HepG2 (cell line): ENCODE data around the gene C17orf75. TPM values are rescaled to one million over a fixed set of nuclear protein-coding genes. Genes with fewer than 3 reads are reported as not detected.

Experiments
- ATAC-seq: fragments of 200-7000 bp; cut with Tn5 transposase; 3 replicates; pipeline ENCODE4 v1.9.1; 2020; ENCODE audit warnings: mild to moderate bottlenecking, moderate library complexity
- BruUV-seq: library from RNA; stranded (reverse); fragments of 400-500 nt; replicated peaks from 2 replicates; lab custom pipeline; 2021; lab: Mats Ljungman, UMichigan
- CTCF ChIA-PET: fragments of 300-600 bp; formaldehyde crosslinking; extraction: SDS; loops from one replicate; lab custom pipeline; 2021; ENCODE audit warnings: low total read pairs, inconsistent platforms, low intra/inter-chr PET ratio; lab: Yijun Ruan, JAX
- POLR2A ChIA-PET: fragments of 350-600 bp; sonication (Branson Sonifier 250); formaldehyde crosslinking; loops from one replicate; lab custom pipeline; 2020; ENCODE audit warnings: antibody characterized with exemption, inconsistent platforms; lab: Yijun Ruan, JAX
- DNase-seq: peaks from one replicate; pipeline ENCODE4 v3.0.0-alpha.2; 2015; ENCODE audit warnings: low spot score
- FAIRE-seq: peaks from 3 replicates; lab custom pipeline; 2011; peaks lifted over from hg19 to GRCh38; lab: Jason Lieb, UNC
- H2AFZ ChIP-seq: one replicate; pipeline ENCODE4 v1.6.1; 2011; ENCODE audit warnings: low read length, inconsistent platforms
- H3K27ac ChIP-seq: fragments of 300-600 bp; 3 replicates; pipeline ENCODE4 v1.8.0; 2011; ENCODE audit warnings: mixed run types, mild to moderate bottlenecking, mixed read lengths, low read length, inconsistent platforms; ENCODE audit not compliant: insufficient read depth; ENCODE audit errors: extremely low read length
- H3K27me3 ChIP-seq, 2 experiments: fragments of 200-600 bp in 1 of 2; 2 replicates in 1 of 2; 3 replicates in 1 of 2; pipeline versions ENCODE4 v1.6.0 to v1.8.0; 2011; ENCODE audit warnings: low read length in 2 of 2, mild to moderate bottlenecking in 2 of 2, moderate library complexity in 2 of 2, inconsistent platforms in 1 of 2; ENCODE audit not compliant: insufficient read depth in 2 of 2, control insufficient read depth in 1 of 2
- H3K36me3 ChIP-seq, 2 experiments: fragments of 200-600 bp in 1 of 2; replicated peaks in 1 of 2; 2 replicates in 1 of 2; 3 replicates in 1 of 2; pipeline versions ENCODE4 v1.5.1 to v1.8.0; 2011; ENCODE audit warnings: low read length in 2 of 2, inconsistent platforms in 1 of 2; ENCODE audit not compliant: insufficient read depth in 2 of 2, control insufficient read depth in 1 of 2
- H3K4me1 ChIP-seq: 2 replicates; pipeline ENCODE4 v1.5.1; 2012; ENCODE audit warnings: low read length, inconsistent platforms; ENCODE audit not compliant: insufficient read depth
- H3K4me2 ChIP-seq: 2 replicates; pipeline ENCODE4 v1.6.0; 2011; ENCODE audit warnings: low read depth, low read length, inconsistent platforms
- H3K4me3 ChIP-seq, 3 experiments: fragments of 200-600 bp in 1 of 3; sonication (generic), shearing (Covaris generic) in 1 of 3; replicated peaks in 1 of 3; 2 replicates each; pipeline ENCODE4 v1.5.1; 2011 to 2016; ENCODE audit warnings: low read length in 3 of 3, inconsistent platforms in 2 of 3, low read depth in 2 of 3, mild to moderate bottlenecking in 2 of 3, control low read depth in 1 of 3, mixed read lengths in 1 of 3; ENCODE audit not compliant: insufficient read depth in 1 of 3
- H3K79me2 ChIP-seq: one replicate; pipeline ENCODE4 v1.6.1; 2011; ENCODE audit warnings: low read length, inconsistent platforms; ENCODE audit not compliant: insufficient read depth
- H3K9ac ChIP-seq: 2 replicates; pipeline ENCODE4 v1.6.0; 2011; ENCODE audit warnings: mild to moderate bottlenecking, low read depth, low read length, inconsistent platforms; ENCODE audit not compliant: insufficient read depth
- H3K9me3 ChIP-seq: 2 replicates; pipeline ENCODE4 v1.5.1; 2012; ENCODE audit warnings: mild to moderate bottlenecking, low read length
- H4K20me1 ChIP-seq: 2 replicates; pipeline ENCODE4 v1.6.0; 2011; ENCODE audit warnings: inconsistent platforms, mild to moderate bottlenecking, low read length, moderate library complexity; ENCODE audit not compliant: insufficient read depth
- WGBS: methylation state at CpG from one replicate; pipeline ENCODE4 v1.1.6; 2017; ENCODE audit warnings: low lambda C conversion rate; 5-methylcytosine and 5-hydroxymethylcytosine counted together
- in situ Hi-C: cut with HindIII; loops from 2 replicates; pipeline ENCODE4 v1.10.0; 2017; ENCODE audit warnings: low pct_unique_long_range_greater_than_20kb; ENCODE audit not compliant: extremely low pct_ligation_motif_present
- intact Hi-C: fragments of 100-400 bp; cut with micrococcal nuclease; formaldehyde crosslinking; loops from one replicate; pipeline ENCODE4 v1.10.0; 2022; ENCODE audit not compliant: unreplicated experiment
- polyA plus RNA-seq, 8 experiments: library from polyadenylated mRNA; depleted of rRNA in 3 of 8; stranded (reverse) in 7 of 8; unstranded in 1 of 8; fragments of >200 nt; fragmentation: Illumina TruSeq in 4 of 8; extraction: Trizol in 4 of 8; gene quantifications; 2 replicates each; pipeline versions ENCODE4 v1.2.1 to v1.2.3, GENCODE V29; 2011 to 2016; ENCODE audit warnings: low read depth in 4 of 8, missing spikeins in 1 of 8, mixed read lengths in 1 of 8; ENCODE audit not compliant: insufficient read depth in 1 of 8
- total RNA-seq, 5 experiments: library from RNA; depleted of rRNA; stranded (reverse); fragments of >200 nt; fragmentation: Illumina TruSeq; extraction: Trizol; gene quantifications; 2 replicates each; pipeline ENCODE4 v1.2.3, GENCODE V29; 2016; ENCODE audit warnings: low read depth in 1 of 5
- TF ChIP-seq, protein P1 (sequence below): sonication (generic); formaldehyde crosslinking; IDR thresholded peaks from 2 replicates; pipeline ENCODE4 v1.4.0; 2020; ENCODE audit warnings: mild to moderate bottlenecking, missing genetic modification reagents

Gene C17orf75
- total and polyA plus RNA-seq, 2 of the 13 experiments (the other 11 are each of a cell fraction or from before 2014, with no cell fraction given) = 16.2 to 33.0 TPM

DNA sequence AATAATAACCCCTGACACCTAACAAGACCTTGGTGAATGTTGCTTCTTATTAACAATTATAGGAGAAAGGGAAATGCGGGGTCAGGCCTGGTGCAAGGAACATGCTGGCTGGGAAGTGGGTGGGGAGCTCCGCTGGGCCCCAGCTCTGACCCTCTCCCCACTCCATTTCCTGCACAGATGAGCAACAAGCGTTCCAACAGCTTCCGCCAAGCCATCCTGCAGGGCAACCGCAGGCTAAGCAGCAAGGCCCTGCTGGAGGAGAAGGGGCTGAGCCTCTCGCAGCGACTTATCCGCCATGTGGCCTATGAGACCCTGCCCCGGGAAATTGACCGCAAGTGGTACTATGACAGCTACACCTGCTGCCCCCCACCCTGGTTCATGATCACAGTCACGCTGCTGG is 53.4 kb downstream of the C17orf75 start:
- no peak for DNase-seq
- H2AFZ ChIP-seq = no peak overlapping the region
- in situ Hi-C loops (no loop called here), intact Hi-C loops (no loop called here)
- CTCF ChIA-PET = interaction anchor here (1.6 kb wide), 1 partner anchor 31 kb away, joined by 3 read pairs; no protein-coding TSS in a partner anchor
- H4K20me1 ChIP-seq = no peaks in the 10 kb centered on the region
- no peak overlapping the region for H3K9ac ChIP-seq
- TF ChIP-seq, protein P1, sequence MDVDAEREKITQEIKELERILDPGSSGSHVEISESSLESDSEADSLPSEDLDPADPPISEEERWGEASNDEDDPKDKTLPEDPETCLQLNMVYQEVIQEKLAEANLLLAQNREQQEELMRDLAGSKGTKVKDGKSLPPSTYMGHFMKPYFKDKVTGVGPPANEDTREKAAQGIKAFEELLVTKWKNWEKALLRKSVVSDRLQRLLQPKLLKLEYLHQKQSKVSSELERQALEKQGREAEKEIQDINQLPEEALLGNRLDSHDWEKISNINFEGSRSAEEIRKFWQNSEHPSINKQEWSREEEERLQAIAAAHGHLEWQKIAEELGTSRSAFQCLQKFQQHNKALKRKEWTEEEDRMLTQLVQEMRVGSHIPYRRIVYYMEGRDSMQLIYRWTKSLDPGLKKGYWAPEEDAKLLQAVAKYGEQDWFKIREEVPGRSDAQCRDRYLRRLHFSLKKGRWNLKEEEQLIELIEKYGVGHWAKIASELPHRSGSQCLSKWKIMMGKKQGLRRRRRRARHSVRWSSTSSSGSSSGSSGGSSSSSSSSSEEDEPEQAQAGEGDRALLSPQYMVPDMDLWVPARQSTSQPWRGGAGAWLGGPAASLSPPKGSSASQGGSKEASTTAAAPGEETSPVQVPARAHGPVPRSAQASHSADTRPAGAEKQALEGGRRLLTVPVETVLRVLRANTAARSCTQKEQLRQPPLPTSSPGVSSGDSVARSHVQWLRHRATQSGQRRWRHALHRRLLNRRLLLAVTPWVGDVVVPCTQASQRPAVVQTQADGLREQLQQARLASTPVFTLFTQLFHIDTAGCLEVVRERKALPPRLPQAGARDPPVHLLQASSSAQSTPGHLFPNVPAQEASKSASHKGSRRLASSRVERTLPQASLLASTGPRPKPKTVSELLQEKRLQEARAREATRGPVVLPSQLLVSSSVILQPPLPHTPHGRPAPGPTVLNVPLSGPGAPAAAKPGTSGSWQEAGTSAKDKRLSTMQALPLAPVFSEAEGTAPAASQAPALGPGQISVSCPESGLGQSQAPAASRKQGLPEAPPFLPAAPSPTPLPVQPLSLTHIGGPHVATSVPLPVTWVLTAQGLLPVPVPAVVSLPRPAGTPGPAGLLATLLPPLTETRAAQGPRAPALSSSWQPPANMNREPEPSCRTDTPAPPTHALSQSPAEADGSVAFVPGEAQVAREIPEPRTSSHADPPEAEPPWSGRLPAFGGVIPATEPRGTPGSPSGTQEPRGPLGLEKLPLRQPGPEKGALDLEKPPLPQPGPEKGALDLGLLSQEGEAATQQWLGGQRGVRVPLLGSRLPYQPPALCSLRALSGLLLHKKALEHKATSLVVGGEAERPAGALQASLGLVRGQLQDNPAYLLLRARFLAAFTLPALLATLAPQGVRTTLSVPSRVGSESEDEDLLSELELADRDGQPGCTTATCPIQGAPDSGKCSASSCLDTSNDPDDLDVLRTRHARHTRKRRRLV (CRISPR knock-in tag) = no peak
- no peak overlapping the region for H3K4me2 ChIP-seq
- BruUV-seq = no TSS peak
- H3K4me3 ChIP-seq = no peak overlapping the region
- ATAC-seq = no peak
- POLR2A ChIA-PET = no interaction called here
- WGBS = 69% methylated on average over 6 of the region's 11 CpGs
- H3K27ac ChIP-seq = no peak overlapping the region
- FAIRE-seq = no peak
- H3K79me2 ChIP-seq = no peaks in the 10 kb centered on the region
- H3K9me3 ChIP-seq = no peaks in the 10 kb centered on the region
- H3K27me3 ChIP-seq = peaks cover 1 to 7% of the 10 kb centered on the region in 2 experiments; a peak in 1 of 5 replicates
- H3K4me1 ChIP-seq = peaks cover 15% of the 10 kb centered on the region
- H3K36me3 ChIP-seq = no peaks in the 10 kb centered on the region
